Gastrocnemius medialis (tissue), 4 donors: Measurements from ENCODE around the gene SPECC1L. TPM values are rescaled to one million over a fixed set of nuclear protein-coding genes. Genes with fewer than 3 reads are reported as not detected.
A peak's percentile ranks its signal among the peaks of the same experiment; 100 is the strongest.

Experiments used
- ATAC-seq, 2 donors: fragments of 150-250 bp; one replicate each; pipeline ENCODE4 v1.9.1; 2016
- DNase-seq, 2 donors: peaks; one replicate each; pipeline ENCODE4 v3.0.0-alpha.2; 2019
- H3K27ac ChIP-seq, 4 donors: fragments of 200-600 bp; sonication (generic); 1 replicate in 1 of 4; 2 replicates in 3 of 4; pipeline ENCODE4 v1.5.1; 2016 to 2018; ENCODE audit warnings: mild to moderate bottlenecking in 2 of 4, moderate library complexity in 1 of 4
- H3K27me3 ChIP-seq, 3 donors: fragments of 200-600 bp; sonication (generic) in 2 of 3; 1 replicate in 1 of 3; 2 replicates in 2 of 3; pipeline versions ENCODE4 v1.5.1 to v1.6.0; 2016 to 2019; ENCODE audit warnings: mild to moderate bottlenecking in 1 of 3, moderate library complexity in 1 of 3
- H3K36me3 ChIP-seq, 2 donors: fragments of 200-600 bp; sonication (generic) in 1 of 2; one replicate each; pipeline ENCODE4 v1.5.1; 2017 to 2018
- H3K4me1 ChIP-seq, 2 donors: fragments of 200-600 bp; sonication (generic) in 1 of 2; one replicate each; pipeline ENCODE4 v1.5.1; 2016 to 2017; ENCODE audit warnings: mild to moderate bottlenecking in 2 of 2
- H3K4me3 ChIP-seq, 4 donors: fragments of 200-600 bp; sonication (generic) in 3 of 4; 1 replicate in 1 of 4; 2 replicates in 3 of 4; pipeline ENCODE4 v1.5.1; 2016 to 2019; ENCODE audit warnings: mild to moderate bottlenecking in 2 of 4
- H3K9me3 ChIP-seq, 3 donors: fragments of 200-600 bp; sonication (generic) in 2 of 3; 1 replicate in 1 of 3; 2 replicates in 2 of 3; pipeline ENCODE4 v1.5.1; 2016 to 2019
- CTCF ChIP-seq, 5 experiments: fragments of 450-650 bp in 3 of 5; fragments of 200-600 bp in 2 of 5; sonication (generic) in 2 of 5; IDR thresholded peaks in 4 of 5; conservative IDR thresholded peaks in 1 of 5; 1 replicate in 4 of 5; 2 replicates in 1 of 5; pipeline ENCODE4 v1.5.1; 2016 to 2019; ENCODE audit warnings: antibody characterized with exemption in 5 of 5, mild to moderate bottlenecking in 3 of 5, moderate library complexity in 3 of 5
- POLR2A ChIP-seq, 2 donors: fragments of 450-650 bp; IDR thresholded peaks; one replicate each; pipeline ENCODE4 v1.6.1; 2017; ENCODE audit warnings: antibody characterized with exemption in 2 of 2, mild to moderate bottlenecking in 2 of 2, moderate library complexity in 2 of 2
- in situ Hi-C, 4 donors: fragments of 200-750 bp; cut with MboI; loops; one replicate each; pipeline versions ENCODE4 v1.15.0 to v1.8.0; 2017; ENCODE audit warnings: low sequenced_read_pairs in 4 of 4
- intact Hi-C: fragments of 100-400 bp; cut with DNase I; formaldehyde crosslinking; loops from one replicate; pipeline ENCODE4 v1.15.1; 2023; ENCODE audit warnings: low total_unique reads
- total RNA-seq, 4 donors: library from RNA; depleted of rRNA; stranded (reverse); fragments of >200 nt; gene quantifications; one replicate each; pipeline versions ENCODE4 v1.1.0 to v1.2.3, GENCODE V29; 2016

Gene SPECC1L
- total RNA-seq, 4 donors from 2014 or later: 16.2 to 19.9 (median 18.7) TPM

GRCh38 chr22:24434471-24435322, 164.1 kb downstream of the SPECC1L start:
- peak overlapping the region; percentile 30 to 65 (median 58) for H3K27ac ChIP-seq
- intact Hi-C loops: no loop called here

GRCh38 chr22:24435323-24435645, 164.7 kb downstream of the SPECC1L start:
- in situ Hi-C loops (loop anchor here in 3 of 4 donors (10.0 to 25.0 kb wide), 3 partner anchors 70 to 327 kb away; partner anchors contain the start of gene PIWIL3 (in 1 of the 3)), intact Hi-C loops (no loop called here)
- Histone ChIP-seq H3K27me3 (no peaks in the 10 kb centered on the region), H3K4me1 (peaks cover 28 to 35% of the 10 kb centered on the region in 2 donors), H3K4me3 (no peak overlapping the region), H3K9me3 (no peaks in the 10 kb centered on the region), H3K36me3 (no peaks in the 10 kb centered on the region), H3K27ac (peak overlapping the region; percentile 51 to 65 (median 58))
- DNase-seq (no peak), ATAC-seq (no peak)
- TF ChIP-seq POLR2A (IDR thresholded peaks at IDR 0.05): no peak
- TF ChIP-seq CTCF (IDR thresholded peaks at IDR 0.05 in 4 of 5, conservative IDR thresholded peaks at IDR 0.05 in 1 of 5): no peak

More at GRCh38 chr22:24434471-24435322, 164.1 kb downstream of the SPECC1L start:
- TF ChIP-seq POLR2A (IDR thresholded peaks at IDR 0.05) (no peak), CTCF (IDR thresholded peaks at IDR 0.05 in 4 of 5, conservative IDR thresholded peaks at IDR 0.05 in 1 of 5) (no peak)
- Histone ChIP-seq H3K36me3 (no peaks in the 10 kb centered on the region), H3K4me3 (no peak overlapping the region), H3K9me3 (no peaks in the 10 kb centered on the region), H3K4me1 (peaks cover 30 to 31% of the 10 kb centered on the region in 2 donors), H3K27me3 (no peaks in the 10 kb centered on the region)
- in situ Hi-C loops: loop anchor here in 3 of 4 donors (10.0 to 25.0 kb wide), 3 partner anchors 70 to 328 kb away; partner anchors contain the start of gene PIWIL3 (in 1 of the 3)
- ATAC-seq (peak; percentile 11 to 18), DNase-seq (peak in 1 of 2 donors; percentile 35)

DNA sequence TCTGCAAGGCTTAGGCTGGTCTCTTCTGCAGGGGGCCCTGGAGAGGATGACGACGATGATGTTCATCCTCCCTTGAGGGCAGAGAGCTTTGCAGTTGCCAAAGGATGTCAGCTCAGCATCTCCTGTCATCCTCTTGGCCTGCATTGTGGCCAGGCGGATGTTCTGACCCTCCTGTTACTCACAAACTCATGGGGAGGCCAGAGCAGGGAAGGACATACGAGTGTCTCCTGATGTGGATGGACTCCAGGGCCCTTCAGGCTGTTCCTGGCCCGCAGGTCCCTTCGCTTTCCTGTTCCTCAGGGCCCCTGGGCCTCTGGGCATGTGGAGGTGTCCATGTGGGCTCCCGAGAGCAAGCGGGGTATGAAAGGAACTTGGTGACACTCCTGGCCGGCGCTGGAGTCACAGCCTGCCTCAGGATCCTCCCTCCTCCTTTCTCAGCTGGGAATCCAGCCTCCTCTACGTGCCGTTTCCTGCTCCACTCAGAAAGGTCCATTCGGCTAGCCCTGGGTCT, 165.3 kb downstream of the SPECC1L start:
- Histone ChIP-seq H3K9me3 (no peaks in the 10 kb centered on the region), H3K27me3 (no peaks in the 10 kb centered on the region), H3K4me1 (peaks cover 33 to 41% of the 10 kb centered on the region in 2 donors), H3K4me3 (no peak overlapping the region), H3K27ac (peak overlapping the region; percentile 51 to 65 (median 58)), H3K36me3 (no peaks in the 10 kb centered on the region)
- ATAC-seq: peak in 1 of 2 donors; percentile 20
- in situ Hi-C loops (loop anchor here in 3 of 4 donors (10.0 to 25.0 kb wide), 3 partner anchors 69 to 326 kb away; partner anchors contain the start of gene PIWIL3 (in 1 of the 3)), intact Hi-C loops (no loop called here)
- peak in 1 of 2 donors; percentile 39 for DNase-seq
- TF ChIP-seq CTCF (IDR thresholded peaks at IDR 0.05 in 4 of 5, conservative IDR thresholded peaks at IDR 0.05 in 1 of 5): no peak
- TF ChIP-seq POLR2A (IDR thresholded peaks at IDR 0.05): no peak

- no peak for DNase-seq
- no peaks in the 10 kb centered on the region for H3K27me3 ChIP-seq
- no peaks in the 10 kb centered on the region for H3K9me3 ChIP-seq
- in situ Hi-C loops (loop anchor here in 3 of 4 donors (10.0 to 25.0 kb wide), 3 partner anchors 68 to 326 kb away; partner anchors contain the start of gene PIWIL3 (in 1 of the 3)), intact Hi-C loops (no loop called here)
- peak overlapping the region; percentile 51 to 65 (median 58) for H3K27ac ChIP-seq
- ATAC-seq: no peak
- TF ChIP-seq POLR2A (IDR thresholded peaks at IDR 0.05) (no peak), CTCF (IDR thresholded peaks at IDR 0.05 in 4 of 5, conservative IDR thresholded peaks at IDR 0.05 in 1 of 5) (no peak)
- H3K36me3 ChIP-seq: no peaks in the 10 kb centered on the region
- H3K4me3 ChIP-seq: no peak overlapping the region
- H3K4me1 ChIP-seq: peaks cover 36 to 43% of the 10 kb centered on the region in 2 donors
Observed at GRCh38 chr22:24436553-24436952, 165.9 kb downstream of the SPECC1L start.
